Measurements from ENCODE around the gene SETD4. TPM values are rescaled to one million over a fixed set of nuclear protein-coding genes. Genes with fewer than 3 reads are reported as not detected.

SETD4 gene
- total RNA-seq, 4 donors from 2014 or later = 27.6 to 41.1 (median 31.1) TPM

- TF ChIP-seq CTCF (IDR thresholded peaks at IDR 0.05) (no peak), EP300 (IDR thresholded peaks at IDR 0.05) (no peak)
- Histone ChIP-seq H3K9me3 (no peaks in the 10 kb centered on the region), H3K36me3 (peaks cover 4 to 98% (median 4%) of the 10 kb centered on the region in 3 donors), H3K4me1 (peaks cover 0 to 10% (median 0%) of the 10 kb centered on the region in 4 donors), H3K27me3 (no peaks in the 10 kb centered on the region), H3K4me3 (no peak overlapping the region), H3K27ac (peak overlapping the region in 1 of 4 donors; percentile 60)
- 66 to 78% methylated on average over 6 of the region's 6 CpGs for WGBS, 2 donors
- no peak for DNase-seq (ENCODE audit: low spot score in 2 of 2)
Measured at GRCh38 chr21:36039861-36040260, 20.5 kb downstream of the SETD4 start.

- H3K9me3 ChIP-seq = no peaks in the 10 kb centered on the region
- H3K27ac ChIP-seq = no peak overlapping the region
- WGBS, 2 donors = 87 to 88% methylated on average over 17 of the region's 17 CpGs
- TF ChIP-seq POLR2A (IDR thresholded peaks at IDR 0.05) (no peak), EP300 (IDR thresholded peaks at IDR 0.05) (no peak), CTCF (IDR thresholded peaks at IDR 0.05) (no peak)
- H3K36me3 ChIP-seq = peaks cover 2 to 98% (median 9%) of the 10 kb centered on the region in 3 donors
- peaks cover 0 to 10% (median 0%) of the 10 kb centered on the region in 4 donors for H3K4me1 ChIP-seq
- no peak for DNase-seq (ENCODE audit: low spot score in 2 of 2)
- H3K4me3 ChIP-seq = no peak overlapping the region
- no peaks in the 10 kb centered on the region for H3K27me3 ChIP-seq
Measured at GRCh38 chr21:36038701-36039497, 21.4 kb downstream of the SETD4 start.

GRCh38 chr21:36035381-36035791, 24.9 kb downstream of the SETD4 start:
- peaks cover 0 to 73% (median 10%) of the 10 kb centered on the region in 3 donors for H3K36me3 ChIP-seq
- no peaks in the 10 kb centered on the region for H3K27me3 ChIP-seq
- no peak overlapping the region for H3K4me3 ChIP-seq
- peaks cover 0 to 8% (median 0%) of the 10 kb centered on the region in 4 donors for H3K4me1 ChIP-seq
- WGBS, 2 donors = 66 to 68% methylated on average over 5 to 10 of the region's 10 CpGs
- H3K27ac ChIP-seq = no peak overlapping the region
- no peak for DNase-seq (ENCODE audit: low spot score in 2 of 2)
- TF ChIP-seq POLR2A (IDR thresholded peaks at IDR 0.05) = no peak
- no peak for TF ChIP-seq CTCF (IDR thresholded peaks at IDR 0.05)
- no peak for TF ChIP-seq EP300 (IDR thresholded peaks at IDR 0.05)
- no peaks in the 10 kb centered on the region for H3K9me3 ChIP-seq

GRCh38 chr21:36034211-36034913, 26.0 kb downstream of the SETD4 start:
- Histone ChIP-seq H3K27me3 (no peaks in the 10 kb centered on the region), H3K36me3 (peaks cover 0 to 62% (median 10%) of the 10 kb centered on the region in 3 donors), H3K4me3 (no peak overlapping the region), H3K9me3 (no peaks in the 10 kb centered on the region), H3K4me1 (no peaks in the 10 kb centered on the region), H3K27ac (no peak overlapping the region)
- DNase-seq (ENCODE audit: low spot score in 2 of 2) = no peak
- WGBS, 2 donors = 82 to 90% methylated on average over 16 of the region's 16 CpGs
- TF ChIP-seq POLR2A (IDR thresholded peaks at IDR 0.05) (no peak), EP300 (IDR thresholded peaks at IDR 0.05) (no peak), CTCF (IDR thresholded peaks at IDR 0.05) (no peak)

Data from tibial nerve (tissue), 4 donors.